Ascending aorta (tissue), 2 donors: Measurements from ENCODE around the gene COTL1. TPM values are rescaled to one million over a fixed set of nuclear protein-coding genes. Genes with fewer than 3 reads are reported as not detected.

Source experiments
- DNase-seq, 2 donors: peaks; one replicate each; pipeline ENCODE4 v3.0.0-alpha.2; 2019; ENCODE audit warnings: low spot score in 2 of 2
- H3K27ac ChIP-seq, 2 donors: fragments of 200-600 bp; sonication (generic); one replicate each; pipeline ENCODE4 v1.5.1; 2016 to 2017; ENCODE audit warnings: mild to moderate bottlenecking in 1 of 2
- H3K27me3 ChIP-seq: fragments of 200-600 bp; sonication (generic); one replicate; pipeline ENCODE4 v1.5.1; 2017
- H3K36me3 ChIP-seq, 2 donors: fragments of 200-600 bp; sonication (generic); one replicate each; pipeline ENCODE4 v1.5.1; 2016
- H3K4me1 ChIP-seq, 2 donors: fragments of 200-600 bp; sonication (generic); one replicate each; pipeline ENCODE4 v1.5.1; 2016 to 2017; ENCODE audit warnings: mild to moderate bottlenecking in 1 of 2
- H3K4me3 ChIP-seq, 2 donors: fragments of 200-600 bp; sonication (generic); one replicate each; pipeline ENCODE4 v1.5.1; 2016 to 2017; ENCODE audit warnings: mild to moderate bottlenecking in 1 of 2
- H3K9me3 ChIP-seq, 2 donors: fragments of 200-600 bp; sonication (generic); one replicate each; pipeline ENCODE4 v1.5.1; 2016
- intact Hi-C: fragments of 100-400 bp; cut with DNase I; formaldehyde crosslinking; loops from one replicate; pipeline ENCODE4 v1.15.1; 2023
- total RNA-seq: library from RNA; depleted of rRNA; stranded (reverse); fragments of >200 nt; gene quantifications from one replicate; pipeline ENCODE4 v1.1.0, GENCODE V29; 2016
- TF ChIP-seq, protein P1 (sequence below), 3 experiments: fragments of 200-600 bp in 2 of 3; fragments of 450-650 bp in 1 of 3; sonication (generic) in 2 of 3; IDR thresholded peaks; one replicate each; pipeline ENCODE4 v1.5.1; 2016 to 2019; ENCODE audit warnings: antibody characterized with exemption in 3 of 3, mild to moderate bottlenecking in 1 of 3, moderate library complexity in 1 of 3

COTL1 gene
- total RNA-seq, 1 donor from 2014 or later: 120 TPM

DNA sequence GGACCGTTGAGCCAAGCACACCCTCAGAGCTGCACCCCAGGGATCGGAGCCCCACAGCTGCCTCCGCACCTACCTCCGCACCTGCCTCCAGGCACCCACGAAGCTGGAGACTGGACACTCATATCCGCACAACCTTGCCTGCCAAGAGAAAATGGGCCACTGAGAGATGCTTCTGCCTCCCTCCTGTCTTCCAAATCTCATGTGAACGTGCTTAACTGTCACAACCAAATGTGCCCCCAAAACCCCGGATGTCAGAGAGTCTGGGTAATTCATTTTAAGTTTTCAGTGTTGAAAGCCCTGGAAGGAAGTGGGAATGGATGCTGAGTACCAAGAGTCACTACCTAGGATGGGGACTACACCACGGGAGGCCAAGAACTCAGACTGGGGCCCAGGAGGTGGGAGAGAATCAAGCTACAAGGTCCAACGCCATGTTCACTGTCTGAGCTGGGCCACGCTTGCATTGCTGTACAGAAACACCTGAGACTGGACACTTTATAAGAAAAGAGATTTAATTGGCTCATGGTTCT, 63.9 kb downstream of the COTL1 start:
- no peak overlapping the region for H3K27ac ChIP-seq
- H3K27me3 ChIP-seq: no peaks in the 10 kb centered on the region
- H3K4me1 ChIP-seq: no peaks in the 10 kb centered on the region
- no peaks in the 10 kb centered on the region for H3K9me3 ChIP-seq
- H3K36me3 ChIP-seq: no peaks in the 10 kb centered on the region
- TF ChIP-seq, protein P1, sequence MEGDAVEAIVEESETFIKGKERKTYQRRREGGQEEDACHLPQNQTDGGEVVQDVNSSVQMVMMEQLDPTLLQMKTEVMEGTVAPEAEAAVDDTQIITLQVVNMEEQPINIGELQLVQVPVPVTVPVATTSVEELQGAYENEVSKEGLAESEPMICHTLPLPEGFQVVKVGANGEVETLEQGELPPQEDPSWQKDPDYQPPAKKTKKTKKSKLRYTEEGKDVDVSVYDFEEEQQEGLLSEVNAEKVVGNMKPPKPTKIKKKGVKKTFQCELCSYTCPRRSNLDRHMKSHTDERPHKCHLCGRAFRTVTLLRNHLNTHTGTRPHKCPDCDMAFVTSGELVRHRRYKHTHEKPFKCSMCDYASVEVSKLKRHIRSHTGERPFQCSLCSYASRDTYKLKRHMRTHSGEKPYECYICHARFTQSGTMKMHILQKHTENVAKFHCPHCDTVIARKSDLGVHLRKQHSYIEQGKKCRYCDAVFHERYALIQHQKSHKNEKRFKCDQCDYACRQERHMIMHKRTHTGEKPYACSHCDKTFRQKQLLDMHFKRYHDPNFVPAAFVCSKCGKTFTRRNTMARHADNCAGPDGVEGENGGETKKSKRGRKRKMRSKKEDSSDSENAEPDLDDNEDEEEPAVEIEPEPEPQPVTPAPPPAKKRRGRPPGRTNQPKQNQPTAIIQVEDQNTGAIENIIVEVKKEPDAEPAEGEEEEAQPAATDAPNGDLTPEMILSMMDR (IDR thresholded peaks at IDR 0.05): no peak
- H3K4me3 ChIP-seq: no peak overlapping the region
- intact Hi-C loops: no loop called here
- no peak for DNase-seq

- Histone ChIP-seq H3K27ac (no peak overlapping the region), H3K27me3 (no peaks in the 10 kb centered on the region), H3K9me3 (no peaks in the 10 kb centered on the region), H3K4me3 (no peak overlapping the region), H3K4me1 (no peaks in the 10 kb centered on the region), H3K36me3 (no peaks in the 10 kb centered on the region)
- DNase-seq: no peak
- intact Hi-C loops: no loop called here
- TF ChIP-seq, protein P1 (IDR thresholded peaks at IDR 0.05): no peak
Measured at GRCh38 chr16:84552135-84552534, 65.7 kb downstream of the COTL1 start.

- TF ChIP-seq, protein P1 (IDR thresholded peaks at IDR 0.05): no peak
Measured at GRCh38 chr16:84550096-84550495, 67.8 kb downstream of the COTL1 start.

GRCh38 chr16:84548971-84549844, 68.7 kb downstream of the COTL1 start:
- no peak for DNase-seq
- no peak overlapping the region for H3K27ac ChIP-seq
- no peaks in the 10 kb centered on the region for H3K9me3 ChIP-seq
- intact Hi-C loops: no loop called here
- TF ChIP-seq, protein P1 (IDR thresholded peaks at IDR 0.05): no peak
- no peak overlapping the region for H3K4me3 ChIP-seq
- H3K36me3 ChIP-seq: no peaks in the 10 kb centered on the region
- no peaks in the 10 kb centered on the region for H3K27me3 ChIP-seq
- H3K4me1 ChIP-seq: no peaks in the 10 kb centered on the region

More at GRCh38 chr16:84550096-84550495, 67.8 kb downstream of the COTL1 start:
- no peaks in the 10 kb centered on the region for H3K4me1 ChIP-seq
- DNase-seq: no peak
- no peak overlapping the region for H3K27ac ChIP-seq
- intact Hi-C loops: no loop called here
- no peaks in the 10 kb centered on the region for H3K9me3 ChIP-seq
- no peak overlapping the region for H3K4me3 ChIP-seq
- H3K27me3 ChIP-seq: no peaks in the 10 kb centered on the region
- H3K36me3 ChIP-seq: no peaks in the 10 kb centered on the region

DNA sequence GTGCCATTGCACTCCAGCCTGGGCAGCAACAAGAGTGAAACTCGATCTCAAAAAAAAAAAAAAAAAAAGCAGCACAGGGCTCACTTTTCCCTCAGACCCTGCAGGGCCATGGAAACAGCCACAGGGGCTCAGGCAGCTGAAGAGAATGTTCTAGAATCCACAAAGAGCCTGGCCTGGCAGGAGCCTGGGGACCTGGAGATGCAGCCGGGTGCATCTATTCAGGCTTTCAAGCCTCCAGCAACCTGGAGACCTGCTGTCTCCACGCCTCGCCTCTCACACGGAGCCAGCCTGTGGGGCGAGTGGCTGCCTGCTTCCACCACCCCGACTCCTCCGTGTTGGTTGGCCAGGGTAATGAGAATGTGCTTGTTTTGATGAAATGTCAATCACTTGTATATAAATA, 69.4 kb downstream of the COTL1 start:
- DNase-seq: no peak
- intact Hi-C loops: no loop called here
- Histone ChIP-seq H3K27me3 (no peaks in the 10 kb centered on the region), H3K27ac (no peak overlapping the region), H3K36me3 (no peaks in the 10 kb centered on the region), H3K9me3 (no peaks in the 10 kb centered on the region), H3K4me1 (no peaks in the 10 kb centered on the region), H3K4me3 (no peak overlapping the region)
- TF ChIP-seq, protein P1 (IDR thresholded peaks at IDR 0.05): no peak
